Subcutaneous adipose tissue (tissue), 4 donors: ENCODE results near the gene PRX. TPM values are rescaled to one million over a fixed set of nuclear protein-coding genes. Genes with fewer than 3 reads are reported as not detected.

Experiments used
- CTCF ChIP-seq: fragments of 450-650 bp; IDR thresholded peaks from one replicate; pipeline ENCODE4 v1.5.1; 2016; ENCODE audit warnings: low read depth, mild to moderate bottlenecking, control low read depth, antibody characterized with exemption, moderate library complexity
- total RNA-seq, 4 donors: library from RNA; depleted of rRNA; stranded (reverse); fragments of >200 nt; gene quantifications; one replicate each; pipeline ENCODE4 v1.1.0, GENCODE V29; 2016

PRX gene
- total RNA-seq, 4 donors from 2014 or later, result 2.0 to 8.1 (median 3.4) TPM

GRCh38 chr19:40414542-40415535 lies 1.7 kb upstream of the PRX start:
- TF ChIP-seq CTCF, result no peak

DNA sequence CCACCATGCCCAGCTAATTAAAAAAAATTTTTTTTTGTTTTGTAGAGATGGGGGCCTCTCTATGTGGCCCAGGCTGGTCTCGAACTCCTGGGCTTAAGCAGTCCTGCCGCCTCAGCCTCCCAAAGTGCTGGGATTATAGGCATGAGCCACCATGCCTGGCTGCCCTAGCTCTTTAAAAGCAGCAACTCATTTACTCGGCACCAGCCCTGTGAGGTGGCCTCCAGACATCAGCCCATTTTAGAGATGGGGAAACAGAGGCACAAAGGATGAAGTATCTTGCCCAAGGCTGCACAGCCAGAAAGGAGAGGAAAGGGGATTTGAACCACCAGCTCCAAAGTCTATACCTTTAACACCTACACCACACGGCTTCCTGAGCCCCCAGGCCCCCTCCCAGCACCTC lies 312 bp downstream of the PRX start:
- TF ChIP-seq CTCF, result no peak

GRCh38 chr19:40411958-40412499 lies 1.1 kb downstream of the PRX start:
- no peak for TF ChIP-seq CTCF

DNA sequence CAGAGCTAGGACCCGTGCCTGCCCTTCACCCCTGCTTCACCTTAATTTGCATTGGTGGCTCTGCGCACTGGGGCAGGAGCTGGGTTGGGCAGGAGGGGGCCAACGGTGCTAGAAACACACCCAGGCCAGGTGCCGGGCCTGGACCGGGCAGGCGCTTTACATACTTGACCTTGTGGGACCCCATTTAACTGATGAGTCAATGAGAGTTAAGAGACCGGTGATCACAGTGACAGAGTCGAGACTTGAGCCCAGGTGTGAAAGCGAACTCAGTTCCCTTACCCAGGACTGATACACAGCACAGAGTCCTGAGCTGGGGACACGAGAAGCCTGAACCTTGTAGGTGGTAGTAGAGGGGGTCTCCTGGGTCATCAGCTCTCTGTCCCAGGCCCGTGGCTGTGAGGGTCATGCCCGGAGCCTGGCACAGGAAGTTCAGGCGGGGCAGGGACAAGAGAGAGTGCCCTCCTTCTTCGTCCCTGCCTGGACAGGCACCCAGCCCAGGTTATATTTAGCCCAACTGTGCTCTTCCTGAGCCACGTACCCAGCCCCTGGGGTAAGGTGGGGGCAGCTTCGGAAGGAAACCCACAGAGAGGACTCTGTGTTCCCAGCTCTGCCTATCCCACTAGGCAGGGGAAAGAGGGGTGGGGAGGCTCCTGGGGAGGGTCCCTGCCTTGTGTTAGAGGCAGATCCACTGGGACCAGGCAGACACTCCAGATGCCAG lies 1.9 kb downstream of the PRX start:
- TF ChIP-seq CTCF, result no peak

- no peak for TF ChIP-seq CTCF
These were observed 3.2 kb downstream of the PRX start for GRCh38 chr19:40410030-40410389.

DNA sequence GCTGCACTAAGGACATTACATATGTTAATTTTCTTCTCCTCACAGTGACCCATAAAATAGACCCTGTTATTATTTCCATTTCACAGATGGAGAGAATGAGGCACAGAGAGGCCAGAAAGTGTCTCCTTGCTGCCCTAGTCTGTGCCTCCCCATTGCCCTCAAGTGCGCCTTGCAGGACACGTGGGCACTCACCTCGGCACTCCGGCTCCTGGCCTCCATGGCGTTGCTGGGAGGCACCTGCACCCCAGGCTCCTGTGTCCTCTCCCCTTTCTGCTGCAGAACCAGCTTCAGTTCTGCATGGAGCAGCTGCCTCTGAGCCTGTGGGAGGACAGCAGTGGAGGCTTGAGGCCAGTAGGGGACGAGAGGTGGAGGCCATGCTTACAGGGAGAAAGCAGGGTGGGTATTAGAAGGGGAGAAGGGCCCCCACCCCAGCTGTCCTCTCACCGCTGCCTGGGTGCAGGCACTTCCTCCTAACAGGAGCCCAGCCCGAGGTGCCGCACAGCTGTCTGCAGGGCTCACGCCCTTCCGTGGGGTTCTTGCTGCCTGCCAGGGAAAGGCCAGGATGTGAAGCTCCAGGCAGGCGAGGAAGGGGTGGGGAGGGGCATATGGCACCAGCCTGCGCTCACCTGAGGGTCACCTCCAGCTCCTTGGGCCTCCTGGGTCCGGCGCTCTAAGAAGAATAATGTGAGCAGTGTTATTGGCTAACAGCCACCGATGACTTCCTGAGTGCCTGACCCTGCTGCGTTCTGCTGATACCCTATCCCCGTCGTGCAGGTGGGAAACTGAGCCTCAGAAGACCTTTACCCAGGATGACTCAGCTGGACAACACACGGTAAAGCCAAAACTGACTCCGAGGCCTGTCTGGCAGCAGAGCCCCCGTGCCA lies 5.2 kb downstream of the PRX start:
- no peak for TF ChIP-seq CTCF
